Trophoblast cell (in vitro differentiated cells and primary cell): ENCODE data around the gene DPPA2.
A peak's percentile ranks its signal among the peaks of the same experiment; 100 is the strongest.
"Not testable (repeated sequence)": the region's sequence is repeated elsewhere in the genome, so short reads cannot be mapped to it uniquely, and the experiment has no call there.

Experiments used
- DNase-seq, 2 donors: peaks; one replicate each; pipeline ENCODE4 v3.0.0-alpha.2; 2016
- H2AFZ ChIP-seq: 2 replicates; pipeline ENCODE4 v1.6.1; 2013; ENCODE audit warnings: low read length, moderate library complexity, mild to moderate bottlenecking; ENCODE audit not compliant: insufficient read depth, poor library complexity
- H2AK5ac ChIP-seq: 2 replicates; pipeline ENCODE4 v1.6.1; 2013; ENCODE audit warnings: mild to moderate bottlenecking, low read length
- H2BK120ac ChIP-seq: 2 replicates; pipeline ENCODE4 v1.6.1; 2013; ENCODE audit warnings: low read length, mild to moderate bottlenecking, moderate library complexity; ENCODE audit not compliant: insufficient read depth, poor library complexity
- H2BK12ac ChIP-seq: 2 replicates; pipeline ENCODE4 v1.6.1; 2013; ENCODE audit warnings: mild to moderate bottlenecking, low read length, moderate library complexity
- H2BK5ac ChIP-seq: 2 replicates; pipeline ENCODE4 v1.6.1; 2013; ENCODE audit warnings: low read length, low read depth, moderate library complexity, mild to moderate bottlenecking; ENCODE audit not compliant: poor library complexity
- H3K14ac ChIP-seq: 2 replicates; pipeline ENCODE4 v1.6.1; 2013; ENCODE audit warnings: mild to moderate bottlenecking, low read length
- H3K18ac ChIP-seq: 2 replicates; pipeline ENCODE4 v1.6.1; 2013; ENCODE audit warnings: mild to moderate bottlenecking, low read length
- H3K23ac ChIP-seq: 2 replicates; pipeline ENCODE4 v1.6.1; 2013; ENCODE audit warnings: low read length
- H3K27ac ChIP-seq: 2 replicates; pipeline ENCODE4 v1.5.1; 2013; ENCODE audit warnings: low read depth, mild to moderate bottlenecking, inconsistent platforms, low read length, moderate library complexity
- H3K27me3 ChIP-seq: 2 replicates; pipeline ENCODE4 v1.6.1; 2013; ENCODE audit warnings: inconsistent platforms, mild to moderate bottlenecking, low read length, moderate library complexity; ENCODE audit not compliant: insufficient read depth
- H3K36me3 ChIP-seq, 2 experiments: 1 replicate in 1 of 2; 2 replicates in 1 of 2; pipeline ENCODE4 v1.6.1; 2013; ENCODE audit warnings: low read length in 2 of 2, mild to moderate bottlenecking in 2 of 2, moderate library complexity in 1 of 2; ENCODE audit not compliant: insufficient read depth in 2 of 2, control insufficient read depth in 1 of 2
- H3K4ac ChIP-seq: 2 replicates; pipeline ENCODE4 v1.6.1; 2013; ENCODE audit warnings: low read depth, mild to moderate bottlenecking, low read length, moderate library complexity
- H3K4me1 ChIP-seq, 2 experiments: 1 replicate in 1 of 2; 2 replicates in 1 of 2; pipeline ENCODE4 v1.6.1; 2013; ENCODE audit warnings: low read length in 2 of 2, mild to moderate bottlenecking in 2 of 2, moderate library complexity in 1 of 2; ENCODE audit not compliant: insufficient read depth in 2 of 2, control insufficient read depth in 1 of 2
- H3K4me2 ChIP-seq: 2 replicates; pipeline ENCODE4 v1.6.1; 2013; ENCODE audit warnings: inconsistent platforms, mild to moderate bottlenecking, low read length, moderate library complexity
- H3K4me3 ChIP-seq: 2 replicates; pipeline ENCODE4 v1.5.1; 2013; ENCODE audit warnings: mild to moderate bottlenecking, low read depth, low read length, inconsistent platforms
- H3K79me1 ChIP-seq: one replicate; pipeline ENCODE4 v1.6.1; 2013; ENCODE audit warnings: low read length
- H3K79me2 ChIP-seq: 2 replicates; pipeline ENCODE4 v1.6.1; 2013; ENCODE audit warnings: low read length, mild to moderate bottlenecking; ENCODE audit not compliant: control insufficient read depth, insufficient read depth, poor library complexity
- H3K9ac ChIP-seq: 2 replicates; pipeline ENCODE4 v1.6.1; 2013; ENCODE audit warnings: mild to moderate bottlenecking, low read length
- H3K9me3 ChIP-seq: 2 replicates; pipeline ENCODE4 v1.6.1; 2013; ENCODE audit warnings: low read depth, mild to moderate bottlenecking, control low read depth, inconsistent platforms, low read length; ENCODE audit not compliant: insufficient read depth
- H4K12ac ChIP-seq: 2 replicates; pipeline ENCODE4 v1.6.1; 2013; ENCODE audit warnings: low read depth, mild to moderate bottlenecking, low read length, moderate library complexity
- H4K8ac ChIP-seq: 2 replicates; pipeline ENCODE4 v1.6.1; 2013; ENCODE audit warnings: low read depth, mild to moderate bottlenecking, low read length, moderate library complexity
- H4K91ac ChIP-seq: one replicate; pipeline ENCODE4 v1.6.1; 2013; ENCODE audit warnings: low read depth, mild to moderate bottlenecking, low read length, moderate library complexity
- WGBS: extraction: QIAGEN DNeasy Blood & Tissue Kit; methylation state at CpG from one replicate; pipeline ENCODE4 v1.1.7; 2013; ENCODE audit warnings: missing lambda C conversion rate; ENCODE audit not compliant: insufficient read length, insufficient coverage; ENCODE audit errors: extremely low coverage; 5-methylcytosine and 5-hydroxymethylcytosine counted together

Gene DPPA2

DNA sequence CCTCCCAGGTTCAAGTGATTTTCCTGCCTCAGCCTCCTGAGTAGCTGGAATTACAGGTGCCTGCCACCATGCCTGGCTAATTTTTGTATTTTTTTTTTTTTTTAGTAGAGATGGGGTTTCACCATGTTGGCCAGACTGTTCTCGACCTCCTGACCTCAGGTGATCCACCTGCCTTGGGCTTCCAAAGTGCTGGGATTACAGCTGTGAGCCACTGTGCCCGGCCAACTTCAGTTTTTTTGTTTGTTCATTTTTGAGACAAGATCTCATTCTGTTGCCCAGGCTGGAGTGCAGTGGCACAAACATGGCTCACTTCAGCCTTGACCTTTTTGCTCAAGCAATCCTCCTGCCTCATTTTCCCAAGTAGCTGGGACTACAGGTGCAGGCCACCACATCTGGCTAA, 42.5 kb upstream of the DPPA2 start:
- not testable (repeated sequence) for H3K18ac ChIP-seq, H4K8ac ChIP-seq, H4K91ac ChIP-seq, DNase-seq, H2AFZ ChIP-seq, H3K79me1 ChIP-seq, H3K14ac ChIP-seq, H3K23ac ChIP-seq, H3K27ac ChIP-seq, H3K4me1 ChIP-seq, H2BK12ac ChIP-seq, H3K4me2 ChIP-seq, H3K4ac ChIP-seq, H3K36me3 ChIP-seq, H4K12ac ChIP-seq, H3K4me3 ChIP-seq, H3K79me2 ChIP-seq, H2AK5ac ChIP-seq, H3K9ac ChIP-seq, H3K9me3 ChIP-seq, H2BK120ac ChIP-seq, H2BK5ac ChIP-seq, H3K27me3 ChIP-seq
- WGBS: no CpG with 5 or more reads among the region's 2 CpGs

- no peak overlapping the region for H3K4me2 ChIP-seq
- H3K36me3 ChIP-seq: no peaks in the 10 kb centered on the region
- H3K79me2 ChIP-seq: no peaks in the 10 kb centered on the region
- H3K9me3 ChIP-seq: no peaks in the 10 kb centered on the region
- no peaks in the 10 kb centered on the region for H3K79me1 ChIP-seq
- H2BK12ac ChIP-seq: no peak overlapping the region
- H3K14ac ChIP-seq: no peak overlapping the region
- no peak overlapping the region for H3K27ac ChIP-seq
- H2BK5ac ChIP-seq: no peak overlapping the region
- no peak overlapping the region for H3K4ac ChIP-seq
- no peak overlapping the region for H4K91ac ChIP-seq
- no peak overlapping the region for H3K23ac ChIP-seq
- no peak overlapping the region for H2BK120ac ChIP-seq
- no CpG with 5 or more reads among the region's 3 CpGs for WGBS
- DNase-seq: no peak
- H2AK5ac ChIP-seq: no peak overlapping the region
- H4K12ac ChIP-seq: no peak overlapping the region
- H3K18ac ChIP-seq: no peak overlapping the region
- no peak overlapping the region for H4K8ac ChIP-seq
- no peaks in the 10 kb centered on the region for H3K4me1 ChIP-seq
- no peak overlapping the region for H3K4me3 ChIP-seq
- no peak overlapping the region for H3K9ac ChIP-seq
- no peak overlapping the region for H2AFZ ChIP-seq
- H3K27me3 ChIP-seq: no peaks in the 10 kb centered on the region
These were observed 40.3 kb upstream of the DPPA2 start for GRCh38 chr3:109356442-109357155.

DNA sequence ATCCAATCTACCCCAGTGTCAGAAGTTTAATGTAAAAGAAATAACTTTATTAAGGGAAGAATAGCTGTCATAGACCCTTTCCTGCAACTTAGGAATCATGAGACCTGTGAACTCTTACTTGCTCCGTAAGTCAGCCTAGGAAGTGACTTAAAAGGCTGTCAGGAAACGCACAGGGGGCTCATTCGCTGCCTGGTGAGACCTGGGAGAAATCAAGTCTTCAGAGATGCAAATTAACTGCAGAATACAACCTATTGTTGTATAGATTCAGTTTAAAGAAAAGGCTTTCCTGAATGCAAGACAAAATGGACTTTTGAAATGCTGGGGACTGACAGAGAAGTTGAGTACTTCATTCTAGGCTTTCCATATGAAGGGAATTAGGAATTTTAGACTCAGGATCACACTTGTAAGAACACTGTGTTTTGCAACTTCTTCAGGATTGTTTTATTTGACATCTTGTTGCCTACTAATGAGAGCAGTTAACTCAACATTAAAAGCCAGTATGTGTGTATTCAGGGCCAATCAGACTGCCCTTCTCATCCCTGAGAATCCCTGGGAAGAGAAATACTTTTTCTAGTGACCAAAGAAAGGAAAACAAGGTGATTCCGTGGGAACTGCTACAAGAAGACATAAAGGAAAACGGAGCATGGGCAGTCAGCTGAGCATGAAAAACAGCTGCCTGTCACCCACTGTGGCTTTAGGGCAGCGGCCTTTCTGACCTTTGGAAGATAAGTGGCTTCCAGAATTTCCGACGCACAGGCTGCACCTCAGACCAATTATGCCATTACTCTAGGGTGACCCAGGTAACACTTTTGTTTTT, 39.5 kb upstream of the DPPA2 start:
- Histone ChIP-seq H3K9me3 (no peaks in the 10 kb centered on the region), H3K4ac (no peak overlapping the region), H3K9ac (no peak overlapping the region), H3K4me2 (peak overlapping the region; percentile 23), H2AFZ (no peak overlapping the region), H4K8ac (no peak overlapping the region), H4K91ac (no peak overlapping the region), H3K79me2 (no peaks in the 10 kb centered on the region), H3K27me3 (no peaks in the 10 kb centered on the region), H2BK120ac (no peak overlapping the region), H4K12ac (no peak overlapping the region), H3K27ac (no peak overlapping the region), H2BK5ac (no peak overlapping the region), H2AK5ac (no peak overlapping the region), H3K36me3 (no peaks in the 10 kb centered on the region), H3K4me3 (no peak overlapping the region), H3K79me1 (no peaks in the 10 kb centered on the region), H2BK12ac (no peak overlapping the region), H3K4me1 (no peaks in the 10 kb centered on the region), H3K14ac (no peak overlapping the region), H3K23ac (no peak overlapping the region), H3K18ac (no peak overlapping the region)
- no CpG with 5 or more reads among the region's 8 CpGs for WGBS
- no peak for DNase-seq

- whole genome bisulfite sequencing: no CpG with 5 or more reads among the region's 2 CpGs
- H2BK12ac ChIP-seq: no peak overlapping the region
These were observed 36.7 kb upstream of the DPPA2 start for GRCh38 chr3:109353057-109353456.

More at GRCh38 chr3:109353057-109353456, 36.7 kb upstream of the DPPA2 start:
- Histone ChIP-seq H3K27me3 (no peaks in the 10 kb centered on the region), H3K23ac (no peak overlapping the region), H4K8ac (no peak overlapping the region), H3K4me3 (no peak overlapping the region), H3K18ac (no peak overlapping the region), H3K79me2 (no peaks in the 10 kb centered on the region), H2BK5ac (no peak overlapping the region), H3K4ac (no peak overlapping the region), H3K4me2 (no peak overlapping the region), H3K9ac (no peak overlapping the region), H3K27ac (no peak overlapping the region), H3K79me1 (no peaks in the 10 kb centered on the region), H3K4me1 (no peaks in the 10 kb centered on the region), H3K9me3 (no peaks in the 10 kb centered on the region), H2AFZ (no peak overlapping the region), H2BK120ac (no peak overlapping the region), H3K14ac (no peak overlapping the region), H4K12ac (no peak overlapping the region), H3K36me3 (no peaks in the 10 kb centered on the region), H4K91ac (no peak overlapping the region), H2AK5ac (no peak overlapping the region)
- peak in 1 of 2 donors; percentile 22 for DNase-seq
